Fibroblast of skin of right quadriceps (primary cell): ENCODE measurements around the gene SP140.
"Not testable (repeated sequence)": the region's sequence is repeated elsewhere in the genome, so short reads cannot be mapped to it uniquely, and the experiment has no call there.

Experiments
- DNase-seq: peaks from one replicate; pipeline ENCODE4 v3.0.0-alpha.2; 2013

The SP140 gene

GRCh38 chr2:230225486-230225885 is at the start of gene SP140:
SP140 (plus strand) TSS chr2:230225736; CDS start chr2:230225845, 109 bp downstream.
- no peak for DNase-seq

GRCh38 chr2:230176996-230177395 is 48.5 kb upstream of the SP140 start:
- no peak for DNase-seq

GRCh38 chr2:230178546-230179485 is 46.7 kb upstream of the SP140 start:
- DNase-seq, result no peak

GRCh38 chr2:230179907-230180306 is 45.6 kb upstream of the SP140 start:
- no peak for DNase-seq

GRCh38 chr2:230181195-230181594 is 44.3 kb upstream of the SP140 start:
- no peak for DNase-seq

GRCh38 chr2:230184727-230185578 is 40.6 kb upstream of the SP140 start:
- DNase-seq, result peak; percentile 4

- no peak for DNase-seq
Observed at GRCh38 chr2:230202430-230203109, 23.0 kb upstream of the SP140 start.

GRCh38 chr2:230203110-230203676 is 22.3 kb upstream of the SP140 start:
- no peak for DNase-seq

- DNase-seq, result no peak
Observed at GRCh38 chr2:230205034-230205433, 20.5 kb upstream of the SP140 start.

- DNase-seq, result no peak
Observed at GRCh38 chr2:230205721-230206120, 19.8 kb upstream of the SP140 start.

GRCh38 chr2:230208576-230208975 is 17.0 kb upstream of the SP140 start:
- no peak for DNase-seq

- no peak for DNase-seq
Observed at GRCh38 chr2:230209422-230210051, 16.0 kb upstream of the SP140 start.

GRCh38 chr2:230216489-230216888 is 9.0 kb upstream of the SP140 start:
- no peak for DNase-seq

GRCh38 chr2:230217424-230217823 is 8.1 kb upstream of the SP140 start:
- DNase-seq, result no peak

- DNase-seq, result no peak
Observed at GRCh38 chr2:230218421-230218820, 7.1 kb upstream of the SP140 start.

GRCh38 chr2:230219419-230220331 is 5.9 kb upstream of the SP140 start, which contains the start of gene SP110:
SP110 (minus strand) TSS chr2:230219984; CDS start chr2:230216927, 3,057 bp downstream.
- DNase-seq, result peak; percentile 77

- no peak for DNase-seq
Observed at GRCh38 chr2:230220347-230220969, 5.1 kb upstream of the SP140 start.

GRCh38 chr2:230221493-230221892 is 4.0 kb upstream of the SP140 start:
- no peak for DNase-seq

GRCh38 chr2:230222829-230223228 is 2.7 kb upstream of the SP140 start:
- DNase-seq, result not testable (repeated sequence)

GRCh38 chr2:230224458-230224857 is 1.1 kb upstream of the SP140 start:
- DNase-seq, result no peak
